ENCODE results near the gene EVI5L.
"Not testable (repeated sequence)": the region's sequence is repeated elsewhere in the genome, so short reads cannot be mapped to it uniquely, and the experiment has no call there.

EVI5L gene

DNA sequence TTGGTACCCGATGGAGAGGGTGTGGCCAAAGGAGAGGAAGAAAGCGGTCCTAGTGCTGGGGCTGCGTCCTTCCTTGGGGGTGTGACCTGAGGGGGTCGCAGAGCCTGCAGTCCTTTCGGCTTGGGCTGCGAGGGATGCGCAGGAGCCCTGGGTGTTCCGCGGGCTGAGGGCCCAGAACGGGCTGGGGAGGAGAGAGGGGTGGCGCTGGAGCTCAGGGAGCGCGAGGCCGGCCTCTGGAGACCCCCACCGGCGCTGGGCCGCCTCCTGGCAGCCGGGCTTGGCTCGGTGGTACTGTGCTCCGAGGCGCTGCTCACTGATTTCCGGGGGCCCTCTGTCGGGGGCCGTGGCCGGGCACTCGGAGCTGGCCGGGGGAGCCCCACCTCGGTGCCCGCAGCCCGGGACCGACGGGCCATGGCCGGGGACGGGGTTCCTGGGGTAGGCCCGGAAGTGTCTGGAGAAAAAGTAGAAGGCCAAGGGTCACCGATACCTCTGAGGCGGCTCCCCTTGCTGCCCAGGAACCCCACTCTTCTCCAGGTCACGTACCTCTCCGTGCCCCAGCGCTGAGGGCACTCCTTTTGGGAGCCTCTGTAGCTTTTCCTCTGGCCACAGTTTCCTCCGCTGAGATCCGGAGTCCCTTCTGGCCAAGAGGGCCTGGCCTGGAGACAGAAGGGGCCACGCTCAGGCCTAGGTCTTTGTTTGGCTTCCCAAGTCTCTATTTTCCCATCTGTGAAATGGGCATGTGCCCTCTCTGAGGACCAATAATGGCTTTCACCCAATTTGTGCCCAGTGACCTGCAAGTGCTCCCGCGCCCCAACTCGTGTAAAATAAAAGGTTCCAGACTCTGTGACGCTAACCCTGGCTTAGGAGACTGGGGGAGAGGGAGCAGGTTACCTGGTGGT, 42.5 kb downstream of the EVI5L start:
- DNase-seq (ENCODE audit: low spot score) = no peak

GRCh38 chr19:7873304-7874075, 43.5 kb downstream of the EVI5L start:
- no peak for DNase-seq (ENCODE audit: low spot score)

DNA sequence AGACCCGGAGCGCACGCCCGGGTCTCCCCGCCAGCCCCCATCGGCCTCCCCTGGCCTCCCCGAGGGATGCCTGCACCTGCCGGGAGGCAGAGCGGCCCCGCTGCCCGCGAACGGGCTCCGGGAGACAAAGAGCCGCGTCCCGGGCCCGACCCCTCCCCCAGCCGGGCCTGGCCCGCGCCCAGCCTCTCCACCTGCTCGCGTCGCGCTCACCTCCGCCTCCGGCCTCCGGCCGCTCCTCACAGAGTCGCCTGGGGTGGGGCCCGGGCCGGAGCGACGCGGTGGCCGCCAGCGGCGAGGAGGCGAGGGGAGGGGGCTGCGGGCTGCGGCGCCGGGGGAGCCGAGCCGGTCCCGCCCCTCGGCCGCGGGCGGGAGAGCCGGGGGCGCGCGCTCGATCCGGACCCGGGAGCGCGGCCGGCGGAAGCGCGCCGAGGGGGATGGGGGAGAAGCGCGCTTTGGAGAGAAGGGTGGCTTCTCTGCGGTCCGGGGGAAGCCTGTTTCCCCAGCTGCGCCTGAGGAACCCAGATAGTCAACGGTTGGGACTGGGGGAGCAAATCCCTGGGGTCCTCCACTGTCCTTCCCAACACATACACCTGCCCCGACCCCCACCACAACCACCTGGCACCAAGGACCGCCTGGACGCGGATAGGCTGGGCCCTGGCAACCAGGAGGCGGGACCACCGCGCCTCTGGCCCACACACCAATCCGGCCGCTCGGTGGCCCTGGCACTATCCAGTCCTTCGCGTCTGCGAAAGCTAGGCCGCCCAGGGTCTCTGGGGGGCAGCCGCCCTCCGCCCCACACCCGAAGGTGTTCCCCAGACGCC, 44.3 kb downstream of the EVI5L start, which contains the start of gene PRR36:
TSS of gene PRR36 (minus strand) at position 315 of the 821 bp plus-strand sequence. CDS start 701 bp downstream, outside the sequence.
- no peak for DNase-seq (ENCODE audit: low spot score)

GRCh38 chr19:7874897-7875273, 44.9 kb downstream of the EVI5L start:
- no peak for DNase-seq (ENCODE audit: low spot score)

DNA sequence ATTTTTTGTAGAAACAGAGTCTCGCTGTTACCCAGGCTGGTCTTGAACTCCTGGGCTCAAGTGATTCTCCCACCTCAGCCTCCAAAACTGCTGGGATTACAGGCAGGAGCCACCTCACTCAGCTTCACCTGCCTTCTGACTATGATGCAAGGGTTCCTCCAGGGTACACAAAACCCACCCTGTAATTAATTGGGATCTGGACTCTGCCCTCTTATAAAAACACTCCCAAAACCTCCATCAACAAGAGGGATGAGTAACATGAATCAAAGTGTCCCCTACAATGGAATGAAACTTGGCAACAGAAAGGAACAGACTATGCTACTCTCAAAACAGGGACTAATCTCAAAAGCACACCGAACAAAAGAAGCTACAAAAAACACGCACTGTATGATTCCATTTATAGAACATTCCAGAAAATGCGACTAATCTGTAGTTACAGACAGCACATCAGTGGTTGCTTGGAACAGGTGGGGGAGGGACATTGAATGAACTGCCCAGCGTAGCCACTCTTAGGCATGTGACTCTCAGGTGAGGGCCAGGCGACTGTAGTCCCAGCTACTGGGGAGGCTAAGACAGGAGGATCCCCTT, 47.3 kb downstream of the EVI5L start:
- DNase-seq (ENCODE audit: low spot score) = no peak

DNA sequence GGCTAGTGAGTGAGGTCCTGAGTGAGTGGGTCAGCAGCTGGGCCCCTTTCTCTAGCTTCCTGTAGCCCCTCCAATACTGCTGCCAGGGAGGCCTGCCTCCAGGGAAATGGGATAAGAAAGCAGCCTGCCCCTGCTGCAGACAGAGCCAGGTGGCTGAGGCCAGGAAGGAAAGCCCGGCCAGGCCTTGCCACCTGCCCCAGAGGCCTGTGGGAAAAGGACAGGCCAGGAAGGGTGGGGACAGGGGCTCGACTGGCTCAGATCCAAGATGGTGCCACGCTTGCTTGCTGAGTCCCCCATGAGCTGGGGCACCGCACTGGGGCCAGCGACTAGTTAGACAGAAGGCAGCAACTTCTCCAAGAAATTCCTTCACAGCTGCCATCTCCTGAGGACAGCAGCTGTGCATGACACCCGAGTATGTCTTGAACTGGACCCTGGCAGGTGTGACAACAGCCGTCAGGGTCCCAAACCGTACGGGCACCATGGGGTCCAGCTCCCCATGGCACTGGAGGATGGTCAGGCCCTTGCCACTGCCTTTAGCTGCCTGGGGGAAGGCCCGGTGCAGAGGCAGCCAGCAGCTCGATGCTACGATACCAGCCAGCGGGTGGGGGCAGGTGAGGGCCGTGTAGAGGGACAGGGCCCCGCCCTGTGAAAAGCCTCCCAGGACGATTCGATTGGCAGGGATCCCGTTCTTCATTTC, 49.2 kb downstream of the EVI5L start:
- no peak for DNase-seq (ENCODE audit: low spot score)

GRCh38 chr19:7879836-7880235, 49.8 kb downstream of the EVI5L start:
- no peak for DNase-seq (ENCODE audit: low spot score)

DNA sequence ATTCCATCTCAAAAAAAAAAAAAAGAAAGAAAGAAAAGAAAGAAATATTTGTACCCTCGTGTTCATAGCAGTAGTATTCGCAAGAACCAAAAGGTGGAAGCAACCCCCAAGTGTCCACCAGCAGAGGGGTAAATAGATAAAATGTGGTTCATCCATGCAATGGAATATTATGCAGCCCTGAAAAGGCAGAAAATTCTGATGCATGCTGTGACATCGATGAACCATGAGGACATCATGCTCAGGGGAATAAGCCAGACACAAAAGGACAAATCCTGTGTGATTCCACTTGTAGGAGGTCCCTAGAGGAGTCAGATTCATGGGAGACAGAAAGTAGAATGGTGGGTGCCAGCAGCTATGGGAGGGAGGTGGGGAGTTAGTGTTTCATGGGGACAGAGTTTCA, 51.9 kb downstream of the EVI5L start:
- no peak for DNase-seq (ENCODE audit: low spot score)

DNA sequence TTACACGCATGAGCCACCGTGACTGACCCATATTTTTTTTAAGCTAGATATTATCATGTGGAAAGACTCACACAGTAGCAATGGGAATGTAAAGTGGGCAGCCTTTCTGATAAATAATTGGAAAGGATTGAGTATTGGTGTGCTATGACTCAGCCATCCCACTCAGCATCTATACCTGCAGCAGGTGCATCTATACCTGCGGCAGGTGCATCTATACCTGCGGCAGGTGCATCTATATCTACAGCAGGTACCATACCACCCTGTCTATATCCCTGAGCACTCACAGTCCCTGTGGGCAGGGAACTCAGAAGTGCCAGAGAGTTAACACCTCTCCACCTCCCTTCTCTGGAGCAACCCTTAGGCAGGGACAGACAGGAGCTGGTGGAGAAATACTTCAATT, 53.1 kb downstream of the EVI5L start:
- DNase-seq (ENCODE audit: low spot score) = no peak

DNA sequence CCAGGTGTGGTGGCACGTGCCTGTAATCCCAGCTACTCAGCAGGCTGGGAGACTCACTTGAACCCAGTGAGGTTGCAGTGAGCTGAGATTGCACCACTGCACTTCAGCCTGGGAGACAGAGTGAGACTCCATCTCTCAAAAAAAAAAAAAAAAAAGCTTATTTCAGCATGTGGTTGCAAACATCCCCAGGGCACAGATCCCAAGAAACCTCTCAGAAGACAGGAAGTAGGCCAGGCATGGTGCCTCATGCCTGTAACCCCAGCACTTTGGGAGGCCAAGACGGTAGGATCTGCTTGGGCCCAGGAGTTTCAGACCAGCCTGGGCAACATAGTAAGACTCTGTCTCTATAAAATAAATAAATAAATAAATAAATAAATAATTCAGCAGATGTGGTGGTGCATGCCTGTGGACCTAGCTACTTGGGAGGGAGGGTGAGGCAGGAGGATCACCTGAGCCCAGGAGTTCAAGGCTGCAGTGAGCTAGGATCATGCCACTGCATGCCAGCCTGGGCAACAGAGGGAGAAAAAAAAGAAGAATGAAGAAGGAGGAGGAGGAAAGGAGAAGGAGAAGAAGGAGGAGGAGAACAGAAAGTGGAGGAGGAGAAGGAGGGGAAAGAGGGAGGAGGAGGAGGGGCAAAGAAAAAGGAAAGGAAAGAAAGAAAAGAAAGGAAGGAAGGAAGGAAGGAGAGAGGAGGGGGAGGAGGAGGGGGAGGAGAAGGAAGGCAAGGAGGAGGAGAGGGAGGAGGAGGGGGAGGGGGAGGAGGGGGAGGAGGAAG, 54.0 kb downstream of the EVI5L start:
- no peak for DNase-seq (ENCODE audit: low spot score)

- DNase-seq (ENCODE audit: low spot score) = no peak
Measured at GRCh38 chr19:7885818-7886217, 55.8 kb downstream of the EVI5L start.

DNA sequence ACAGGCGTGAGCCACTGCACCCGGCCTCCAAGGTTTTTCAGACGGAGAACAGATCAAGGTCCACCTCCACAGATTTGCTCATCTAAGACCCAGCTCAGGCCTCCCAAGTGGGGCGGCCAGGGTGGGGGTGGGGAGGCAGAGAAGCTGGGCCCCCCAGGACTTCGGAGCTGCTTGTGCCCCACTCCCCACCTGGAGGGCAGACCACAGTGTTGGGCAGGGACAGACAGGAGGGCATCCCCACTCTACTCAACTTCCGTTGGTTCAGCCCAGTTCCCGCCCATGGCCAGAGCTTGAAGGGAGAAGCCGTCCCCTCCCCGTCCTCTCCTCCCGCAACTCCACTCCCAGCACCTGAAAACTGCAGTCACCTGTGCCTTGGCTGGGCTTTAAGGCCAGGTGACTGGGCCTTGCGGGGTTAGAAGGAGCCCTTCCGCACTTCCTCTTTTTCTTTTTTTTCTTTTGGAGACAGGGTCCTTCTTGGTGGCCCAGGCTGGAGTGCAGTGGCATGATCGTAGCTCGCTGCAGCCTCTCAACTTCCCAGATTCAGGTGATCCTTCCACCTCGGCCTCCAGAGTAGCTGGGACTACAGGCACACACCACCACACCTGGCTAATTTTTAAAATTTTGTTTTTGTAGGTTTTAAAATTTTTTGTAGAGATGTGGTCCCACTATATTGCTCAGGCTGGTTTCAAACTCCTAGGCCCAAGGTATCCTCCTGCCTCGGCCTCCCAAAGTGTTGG, 57.6 kb downstream of the EVI5L start:
- DNase-seq (ENCODE audit: low spot score) = no peak

DNA sequence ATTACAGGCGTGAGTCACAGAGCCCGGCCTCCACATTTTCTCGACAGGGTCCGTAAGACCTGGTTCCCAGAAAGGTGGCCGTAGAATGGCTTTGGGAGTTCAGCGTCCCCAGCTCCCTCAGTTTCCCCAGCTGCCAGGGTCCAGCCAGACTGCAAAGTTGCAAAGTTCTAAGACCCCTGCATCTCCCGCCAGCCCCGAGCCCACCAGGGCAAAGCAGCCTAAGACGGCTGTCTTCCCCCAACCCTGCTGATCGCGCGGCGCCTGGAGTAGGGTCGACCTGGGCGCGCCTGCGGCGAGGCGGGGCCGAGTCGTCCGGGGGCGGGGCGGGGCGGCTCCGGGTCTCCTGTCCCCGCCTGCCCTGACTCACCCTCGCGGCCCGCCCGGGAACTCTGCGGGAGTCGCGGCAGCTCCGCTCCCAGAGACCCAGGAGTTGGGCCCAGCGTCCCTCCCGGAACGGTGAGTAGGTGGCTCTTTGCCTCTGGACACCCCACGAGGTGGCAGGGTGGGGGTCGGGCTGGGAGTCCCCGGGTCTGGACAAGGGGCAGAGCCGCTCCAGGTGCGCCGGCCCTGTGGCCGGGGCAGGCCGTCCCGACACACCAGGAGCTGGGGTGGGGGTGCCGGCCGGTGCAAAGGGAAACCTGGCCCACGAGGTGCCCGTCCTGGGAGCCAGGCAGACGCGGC, 58.3 kb downstream of the EVI5L start, which contains the start of gene LRRC8E:
TSS of gene LRRC8E (plus strand) at position 366 of the 681 bp plus-strand sequence. CDS start 7,094 bp downstream, outside the sequence.
- DNase-seq (ENCODE audit: low spot score) = no peak

- no peak for DNase-seq (ENCODE audit: low spot score)
Measured at GRCh38 chr19:7888826-7889217, 58.8 kb downstream of the EVI5L start.

- not testable (repeated sequence) for DNase-seq (ENCODE audit: low spot score)
Measured at GRCh38 chr19:7893362-7894101, 63.5 kb downstream of the EVI5L start.

DNA sequence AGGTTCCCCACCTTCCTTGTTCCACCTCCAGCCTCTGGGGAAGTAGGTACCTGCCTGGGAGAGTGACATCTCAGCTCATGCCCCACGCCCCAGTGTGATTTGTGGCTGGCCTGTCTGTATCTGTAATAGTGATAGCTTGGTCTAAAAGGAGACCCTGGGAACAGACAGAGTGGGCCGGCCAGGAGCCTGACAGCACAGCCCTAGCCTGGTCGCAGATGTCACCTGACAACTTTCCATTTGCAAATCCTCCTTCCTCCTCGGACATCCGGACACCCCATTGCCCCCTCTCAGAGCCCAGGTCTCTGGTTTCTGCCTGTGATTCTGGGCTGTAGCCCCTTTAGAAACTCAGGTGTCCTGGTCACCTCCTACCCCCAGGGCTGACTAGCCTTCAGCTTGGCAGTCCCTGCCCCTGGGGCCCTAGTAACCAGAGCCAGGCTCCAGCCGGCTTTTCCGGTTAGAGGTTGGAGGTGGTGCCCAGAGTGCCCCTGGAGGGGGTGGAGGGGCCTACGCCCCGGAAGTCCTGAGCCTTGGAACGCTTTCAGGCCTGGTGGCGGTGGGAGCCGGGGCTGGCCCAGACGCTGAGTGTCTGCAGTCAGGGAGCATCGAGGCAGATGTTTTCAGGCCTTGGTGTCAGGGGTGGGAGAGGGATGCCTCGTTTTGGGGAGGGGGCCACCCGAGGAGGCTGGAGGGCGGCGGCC, 64.7 kb downstream of the EVI5L start:
- no peak for DNase-seq (ENCODE audit: low spot score)

DNA sequence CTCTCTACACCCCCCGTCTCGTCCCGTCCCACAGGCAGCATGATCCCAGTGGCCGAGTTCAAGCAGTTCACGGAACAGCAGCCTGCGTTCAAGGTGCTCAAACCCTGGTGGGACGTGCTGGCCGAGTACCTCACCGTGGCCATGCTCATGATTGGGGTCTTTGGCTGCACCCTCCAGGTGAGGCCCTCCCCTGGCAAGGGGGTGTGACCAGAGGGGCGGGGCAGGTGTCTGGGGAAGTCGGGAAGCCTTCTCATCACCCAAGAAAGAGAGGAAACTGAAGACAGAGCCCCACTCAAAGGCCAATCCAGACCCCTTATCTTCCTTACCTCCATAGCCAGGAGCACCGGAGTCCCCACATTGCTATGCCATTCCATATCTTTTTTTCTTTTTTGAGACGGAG, 65.5 kb downstream of the EVI5L start:
- DNase-seq (ENCODE audit: low spot score) = no peak

GRCh38 chr19:7897292-7897691, 67.3 kb downstream of the EVI5L start:
- DNase-seq (ENCODE audit: low spot score) = no peak

All from globus pallidus (tissue), 1 donor.